HK-2 (cell line): Measurements from ENCODE around the gene RBP5.
A peak's percentile ranks its signal among the peaks of the same experiment; 100 is the strongest.

ENCODE experiments used
- DNase-seq: peaks from one replicate; pipeline ENCODE4 v3.0.0-alpha.2; 2018; ENCODE audit not compliant: unreplicated experiment

The RBP5 gene, protein sequence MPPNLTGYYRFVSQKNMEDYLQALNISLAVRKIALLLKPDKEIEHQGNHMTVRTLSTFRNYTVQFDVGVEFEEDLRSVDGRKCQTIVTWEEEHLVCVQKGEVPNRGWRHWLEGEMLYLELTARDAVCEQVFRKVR

DNA sequence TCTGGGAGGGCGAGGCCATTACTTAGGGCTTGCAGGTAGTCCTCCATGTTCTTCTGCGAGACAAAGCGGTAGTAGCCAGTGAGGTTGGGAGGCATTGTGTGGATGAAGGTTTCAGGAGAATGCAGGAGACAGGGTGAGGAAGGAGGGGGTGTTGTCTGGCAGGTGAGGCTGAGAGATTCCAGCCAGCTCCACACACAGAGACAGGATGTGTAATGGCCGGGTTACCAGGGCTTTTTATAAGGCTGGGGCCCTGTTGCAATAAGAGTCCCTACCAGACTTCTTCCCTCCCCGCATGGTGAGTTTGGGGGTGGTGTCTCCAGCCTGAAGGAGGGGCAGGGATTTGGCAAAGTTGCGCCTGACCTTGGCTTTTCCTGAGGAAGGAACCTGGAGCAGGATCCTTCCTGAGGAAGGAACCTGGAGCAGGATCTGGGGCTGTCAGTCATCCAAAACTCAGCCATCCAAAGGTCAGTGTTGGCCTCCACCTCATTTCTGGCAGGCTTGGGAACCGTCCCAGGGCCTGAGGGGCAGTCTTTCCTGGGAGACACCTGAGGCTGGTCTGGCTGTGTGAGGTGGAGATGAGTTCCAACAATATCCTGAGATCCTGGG lies at the start of gene RBP5:
Gene RBP5 (minus strand): TSS at position 209 of the 606 bp plus-strand sequence. CDS start 114 bp downstream, at position 95.
- DNase-seq, result no peak

DNA sequence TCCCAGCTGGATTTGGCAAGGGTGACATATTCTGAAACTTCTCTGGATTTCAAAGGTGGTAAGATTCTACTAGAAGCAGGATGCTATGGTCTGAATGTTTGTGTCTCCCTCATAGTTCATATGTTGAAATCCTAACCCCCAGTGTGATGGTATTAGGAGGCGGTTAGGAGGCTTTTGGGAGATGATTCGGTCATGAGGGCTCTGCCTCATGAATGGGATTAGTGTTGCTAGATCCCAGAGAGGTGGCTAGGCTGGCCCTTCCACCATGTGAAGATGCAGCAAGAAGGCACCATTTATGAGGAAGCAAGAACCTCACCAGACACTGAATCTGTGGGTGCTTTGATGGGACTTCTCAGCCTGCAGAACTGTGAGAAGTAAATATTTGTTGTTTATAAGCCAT lies 49.8 kb upstream of the RBP5 start:
- DNase-seq, result no peak

DNA sequence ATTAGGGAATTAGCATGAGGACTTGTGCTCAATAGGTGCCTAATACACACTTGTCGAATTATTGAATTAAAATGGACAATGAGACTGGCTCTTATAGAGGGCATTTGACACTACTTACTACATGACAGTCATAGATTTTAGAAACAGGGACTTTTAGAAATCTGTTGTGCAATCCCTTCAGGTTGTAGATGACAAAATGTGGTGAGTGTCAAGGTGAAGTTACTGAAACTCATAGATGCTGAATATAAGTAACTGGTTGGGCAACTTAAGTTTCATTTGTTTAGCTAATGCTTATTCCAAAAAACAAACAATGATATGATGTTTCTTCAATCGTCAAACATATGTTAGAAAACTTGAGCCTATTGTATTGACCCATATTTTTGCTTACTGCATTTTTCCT lies 47.9 kb upstream of the RBP5 start:
- DNase-seq, result no peak

DNA sequence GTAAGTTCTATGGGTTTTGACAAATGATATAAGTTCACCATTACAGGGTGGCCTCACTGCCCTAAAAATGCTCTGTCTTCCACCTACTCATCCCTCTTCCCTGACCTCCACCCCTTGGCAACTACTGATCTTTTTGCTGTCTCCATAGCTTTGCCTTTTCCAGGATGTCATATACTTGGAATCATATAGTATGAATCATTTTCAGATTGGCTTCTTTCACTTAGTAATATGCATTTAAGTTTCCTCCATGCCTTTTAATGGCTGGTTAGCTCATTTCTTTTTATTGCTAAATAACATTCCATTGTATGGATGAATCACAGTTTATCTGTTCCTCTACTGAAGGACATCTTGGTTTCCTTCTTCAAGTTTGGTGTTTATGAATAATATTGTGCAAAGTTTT lies 46.8 kb upstream of the RBP5 start:
- DNase-seq, result no peak

DNA sequence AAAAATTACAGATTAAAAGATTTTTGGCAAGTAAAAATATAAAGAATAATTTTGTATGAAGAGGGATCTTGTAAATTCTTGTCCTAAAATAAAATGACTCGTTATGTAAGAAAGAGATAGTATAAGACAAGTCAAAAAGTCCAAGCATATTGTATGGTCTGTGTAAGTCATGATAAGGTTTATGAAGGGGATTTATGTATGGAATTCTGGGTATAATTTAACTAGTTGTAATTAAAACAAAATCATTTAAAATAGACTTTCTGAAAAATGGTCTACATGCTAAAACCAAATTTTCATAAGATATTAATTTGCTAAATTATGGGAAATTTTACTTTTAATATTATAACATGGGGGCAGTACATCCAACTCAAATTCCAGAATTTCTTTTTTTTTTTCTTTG lies 43.2 kb upstream of the RBP5 start:
- DNase-seq, result no peak

DNA sequence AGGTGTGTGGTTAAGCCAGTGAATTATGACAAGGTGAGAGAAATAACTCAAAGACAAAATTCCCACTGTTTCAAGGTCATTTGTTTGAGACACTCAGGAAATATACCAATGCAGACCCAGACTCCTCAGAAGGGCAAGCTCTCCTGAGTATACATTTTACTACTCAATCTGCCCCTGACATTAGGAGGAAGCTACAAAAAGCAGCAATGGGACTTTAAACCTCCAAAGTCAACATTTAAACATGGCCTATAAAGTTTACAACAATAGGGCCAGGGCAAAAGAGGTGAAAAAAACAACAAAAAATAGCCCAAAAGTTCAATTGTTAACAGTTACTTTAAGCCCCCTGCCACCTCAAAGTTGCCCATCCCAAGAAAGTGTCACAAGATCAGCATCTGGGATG lies 41.3 kb upstream of the RBP5 start:
- DNase-seq, result no peak

DNA sequence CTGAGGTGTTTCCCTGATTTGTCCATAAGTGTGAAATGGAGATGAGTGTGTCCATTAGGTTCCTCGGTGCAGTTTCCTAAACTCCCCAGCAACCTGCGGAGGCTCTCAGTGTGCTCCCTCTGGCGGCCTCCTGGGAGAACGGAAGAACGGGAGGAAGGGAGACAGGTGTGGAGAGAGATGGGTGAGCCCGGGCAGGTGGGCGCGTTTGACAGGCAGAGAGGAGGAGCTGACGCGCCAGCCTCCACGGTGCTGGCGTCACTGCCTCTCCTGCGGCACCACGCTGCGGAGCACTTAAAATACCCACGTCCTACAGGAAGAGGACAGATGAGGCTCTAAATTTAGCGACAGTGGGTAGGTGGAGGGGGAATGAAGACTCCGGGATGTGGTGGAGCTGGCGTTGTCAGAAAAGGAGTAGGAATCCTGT lies 34.0 kb upstream of the RBP5 start:
- peak; percentile 20 for DNase-seq

DNA sequence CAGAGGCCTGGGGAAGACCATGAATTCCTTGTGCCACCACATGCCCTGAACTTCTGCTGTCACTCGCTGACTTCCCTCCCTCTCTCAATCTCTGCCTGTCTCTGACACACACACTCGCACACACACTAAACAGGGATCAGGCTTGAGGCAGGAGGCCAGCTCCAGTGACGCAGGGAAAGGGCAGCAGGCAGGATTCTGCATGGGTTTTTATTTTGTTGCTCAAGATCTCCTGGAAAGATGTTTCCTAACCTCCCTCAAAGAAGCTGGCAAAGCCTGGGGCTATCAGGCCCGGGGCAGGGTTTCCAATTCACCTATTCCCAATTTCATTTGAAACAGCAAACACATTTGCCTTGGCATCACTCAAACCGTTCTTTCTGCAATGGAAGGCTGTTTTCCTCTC lies 33.1 kb upstream of the RBP5 start:
- no peak for DNase-seq

DNA sequence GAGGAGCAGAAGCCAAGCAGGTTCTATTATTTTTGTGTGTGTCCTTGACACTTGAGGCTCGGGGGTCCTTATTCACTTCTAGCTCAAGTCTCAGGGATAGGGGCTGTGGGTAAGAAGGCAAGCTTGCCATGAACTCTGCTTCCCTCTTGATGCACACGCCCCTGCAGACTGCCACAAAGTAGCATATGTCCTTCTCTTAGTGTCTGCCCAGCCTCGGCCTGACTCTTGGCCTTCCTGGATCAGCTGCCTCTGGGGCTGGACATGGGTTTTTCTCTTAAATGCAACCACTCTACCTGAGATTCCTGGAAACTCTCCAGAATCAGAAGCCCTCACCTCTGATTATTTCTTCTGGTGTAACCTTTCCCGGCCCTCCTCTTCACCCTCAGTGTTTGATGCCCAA lies 32.6 kb upstream of the RBP5 start:
- DNase-seq, result no peak

DNA sequence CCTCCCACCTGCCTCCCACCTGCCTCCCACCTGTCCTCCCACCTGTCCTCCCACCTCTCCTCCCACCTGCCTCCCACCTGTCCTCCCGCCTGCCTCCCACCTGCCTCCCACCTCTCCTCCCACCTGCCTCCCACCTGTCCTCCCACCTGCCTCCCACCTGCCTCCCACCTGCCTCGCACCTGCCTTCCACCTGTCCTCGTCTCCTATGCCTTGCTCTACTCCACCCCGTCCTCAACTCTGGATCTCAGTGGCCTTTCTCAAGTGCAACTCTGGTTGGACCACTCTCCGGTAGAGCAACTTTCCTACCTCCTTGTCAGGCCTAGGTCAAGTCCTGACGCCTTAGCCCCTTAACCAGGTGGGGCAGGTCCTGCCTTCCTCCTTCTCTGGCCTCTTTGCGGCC lies 31.5 kb upstream of the RBP5 start:
- no peak for DNase-seq

DNA sequence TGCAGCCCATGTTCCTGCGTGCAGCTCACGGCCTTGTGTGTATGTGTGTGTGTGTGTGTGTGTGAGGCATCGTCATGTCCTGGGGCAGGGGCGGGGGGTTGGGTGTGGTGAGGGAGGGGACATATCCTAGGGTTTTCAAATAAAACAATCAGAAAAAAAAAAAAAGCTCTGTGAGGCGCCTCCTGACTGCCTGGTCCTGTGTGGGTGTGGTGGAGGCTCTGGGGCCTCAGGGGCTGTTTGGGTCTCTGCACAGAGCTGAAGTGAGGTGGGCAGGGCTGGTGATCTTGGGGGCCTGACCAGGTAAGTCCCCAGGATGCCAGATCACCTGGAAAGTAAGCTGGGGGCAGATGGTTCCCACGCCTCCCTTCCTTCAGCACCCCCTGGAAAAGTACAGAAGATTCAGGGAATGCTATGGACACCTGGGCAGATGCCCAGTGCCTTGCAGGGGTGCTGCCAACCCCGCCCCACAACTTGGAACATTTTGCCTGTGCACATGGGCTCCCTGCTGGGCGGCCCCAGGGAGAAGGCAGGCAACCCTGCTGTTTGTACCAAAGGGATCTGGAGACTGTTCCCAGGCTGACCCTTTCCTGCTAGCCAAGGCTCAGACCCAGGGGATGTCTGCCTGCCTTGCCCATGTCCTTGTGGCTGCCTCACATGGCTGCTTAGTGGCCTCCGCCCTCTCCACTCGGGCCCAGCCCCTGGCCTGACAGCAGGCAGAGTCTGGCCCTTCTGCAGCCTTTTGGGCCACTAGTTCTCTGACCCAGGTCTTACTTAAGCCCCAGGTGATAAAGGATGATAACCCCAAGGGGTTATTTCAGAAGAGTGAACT lies 30.3 kb upstream of the RBP5 start:
- DNase-seq, result no peak

DNA sequence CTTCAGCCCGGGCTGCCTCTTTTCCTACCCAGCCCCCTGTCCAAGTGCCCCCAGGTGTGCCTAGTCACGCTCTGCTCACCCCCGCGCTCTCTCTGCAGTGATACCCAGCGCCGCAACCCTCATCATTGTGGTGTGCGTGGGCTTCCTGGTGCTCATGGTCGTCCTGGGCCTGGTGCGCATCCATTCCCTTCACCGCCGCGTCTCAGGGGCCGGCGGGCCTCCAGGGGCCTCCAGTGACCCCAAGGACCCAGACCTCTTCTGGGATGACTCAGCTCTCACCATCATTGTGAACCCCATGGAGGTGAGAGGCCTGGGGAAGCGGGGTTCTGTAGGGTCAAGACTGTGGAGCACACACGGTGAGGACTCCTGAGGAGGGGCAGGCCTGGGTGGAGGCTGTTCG lies 28.7 kb upstream of the RBP5 start:
- no peak for DNase-seq

DNA sequence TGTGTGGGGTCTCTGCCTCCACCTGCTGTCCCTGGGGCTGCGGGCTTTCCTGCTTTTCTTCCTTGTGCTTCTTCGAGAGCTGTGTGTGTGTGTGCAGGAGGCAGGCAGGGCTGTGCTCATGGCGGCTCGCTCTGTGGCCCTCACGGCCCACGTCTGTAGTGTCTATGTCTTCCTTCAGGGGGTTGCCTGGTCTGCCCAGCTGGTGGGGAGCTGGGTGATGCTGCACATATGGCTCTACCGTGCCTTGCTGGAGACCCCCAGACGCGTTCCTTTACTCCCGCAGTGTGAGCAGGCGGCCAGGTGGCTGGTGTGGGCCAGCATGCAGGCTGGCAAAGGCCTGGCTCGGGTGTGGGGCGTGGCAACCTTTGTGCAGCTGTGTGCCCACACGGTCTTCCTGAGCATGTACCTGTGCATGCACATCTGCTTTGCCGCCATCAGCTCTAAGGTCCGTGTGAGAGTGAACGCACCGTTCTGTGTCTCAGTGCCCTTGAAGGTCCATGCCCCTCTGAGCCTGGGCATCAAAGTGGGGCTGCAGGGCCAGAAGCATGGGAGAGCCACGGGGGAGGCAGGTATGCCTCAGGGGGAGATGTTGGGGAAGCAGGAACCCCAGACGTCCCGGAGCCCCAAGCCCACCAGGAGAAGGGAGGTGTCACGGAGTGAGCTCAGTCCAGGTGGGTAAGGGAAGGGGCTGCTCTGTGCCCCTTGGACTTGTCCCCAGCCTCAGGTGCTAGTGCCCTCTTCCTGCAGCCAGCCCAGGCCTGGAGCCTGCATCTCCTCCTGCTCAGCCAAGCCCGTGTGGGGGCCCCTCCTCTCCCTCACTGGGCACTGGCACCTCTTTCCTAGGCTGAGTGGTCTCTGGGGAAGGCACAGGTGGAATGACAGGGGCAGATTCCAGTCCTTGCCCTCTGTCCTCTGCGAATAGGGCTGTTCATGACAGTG lies 27.8 kb upstream of the RBP5 start:
- DNase-seq, result no peak

DNA sequence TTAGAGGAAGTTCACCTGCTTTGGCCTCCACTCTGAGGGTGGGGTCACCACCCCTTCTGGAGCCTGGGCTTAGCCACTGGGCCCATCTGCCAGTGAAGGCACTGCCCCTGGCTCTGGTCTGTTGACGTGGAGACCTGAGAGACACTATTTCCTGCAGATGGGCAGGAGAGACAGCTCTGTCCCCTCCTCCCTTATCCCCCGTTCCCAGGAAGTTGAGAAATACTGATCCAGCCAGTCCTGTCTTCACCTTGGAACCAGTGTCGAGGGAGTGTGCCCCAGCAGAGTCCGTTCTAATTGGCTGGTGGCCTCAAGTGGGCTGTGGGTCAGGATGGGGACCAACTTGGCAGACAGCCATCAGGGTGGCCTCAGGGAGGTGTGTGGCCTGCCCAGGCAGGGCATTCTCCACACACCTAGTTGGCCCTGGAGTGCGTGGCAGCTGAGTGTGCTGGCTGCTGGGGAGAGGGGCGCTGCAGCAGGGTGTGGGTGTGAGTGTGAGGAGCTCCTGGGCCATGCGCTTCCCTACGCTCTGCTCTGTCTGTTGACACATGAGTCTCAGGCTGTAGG lies 26.9 kb upstream of the RBP5 start:
- peak; percentile 32 for DNase-seq

DNA sequence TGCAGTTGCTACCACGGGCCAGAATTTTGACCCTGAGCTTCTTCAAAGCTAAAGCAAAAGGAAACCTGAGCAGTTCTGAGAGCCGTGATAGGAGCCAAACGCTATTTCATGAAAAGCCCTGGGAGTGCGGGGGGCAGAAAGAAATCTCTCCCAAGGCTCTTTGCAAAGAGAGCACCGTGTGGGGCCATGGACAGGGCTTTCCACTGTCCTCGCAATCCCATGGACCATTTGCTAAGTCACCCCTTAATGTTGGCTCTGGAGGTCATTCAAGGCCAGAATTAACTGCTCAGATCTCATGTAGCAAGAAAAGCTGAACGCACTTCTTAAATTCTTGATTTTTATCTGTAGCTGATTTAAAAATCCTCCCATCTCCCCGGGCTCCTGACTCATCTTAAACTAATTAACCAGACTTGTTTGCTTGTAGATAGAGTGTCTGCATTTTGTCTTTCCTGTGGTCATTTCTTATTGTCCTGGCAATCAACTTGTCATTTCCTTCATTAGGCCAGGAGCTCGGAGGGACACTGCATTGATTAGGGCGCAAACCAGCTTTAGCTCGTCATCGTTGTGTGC lies 26.3 kb upstream of the RBP5 start:
- no peak for DNase-seq

DNA sequence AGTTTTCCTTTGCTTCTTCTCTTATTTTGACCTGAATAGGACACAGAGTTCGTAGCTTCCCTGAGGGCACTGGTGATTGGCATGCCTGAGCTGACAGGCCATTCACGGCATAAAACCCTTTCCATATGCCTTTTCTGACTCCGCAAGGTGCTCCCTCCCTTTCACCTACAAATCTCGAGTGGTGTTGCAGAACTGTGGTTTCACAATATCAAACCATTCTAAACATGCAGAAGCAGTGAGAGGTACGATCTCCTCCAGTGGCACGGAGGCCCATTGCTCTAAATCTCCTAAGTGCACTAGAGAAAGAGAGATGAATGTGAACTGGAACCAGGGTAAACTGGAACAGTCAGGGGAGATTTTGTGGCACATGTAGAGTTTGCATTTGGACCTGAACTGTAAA lies 25.4 kb upstream of the RBP5 start:
- no peak for DNase-seq

DNA sequence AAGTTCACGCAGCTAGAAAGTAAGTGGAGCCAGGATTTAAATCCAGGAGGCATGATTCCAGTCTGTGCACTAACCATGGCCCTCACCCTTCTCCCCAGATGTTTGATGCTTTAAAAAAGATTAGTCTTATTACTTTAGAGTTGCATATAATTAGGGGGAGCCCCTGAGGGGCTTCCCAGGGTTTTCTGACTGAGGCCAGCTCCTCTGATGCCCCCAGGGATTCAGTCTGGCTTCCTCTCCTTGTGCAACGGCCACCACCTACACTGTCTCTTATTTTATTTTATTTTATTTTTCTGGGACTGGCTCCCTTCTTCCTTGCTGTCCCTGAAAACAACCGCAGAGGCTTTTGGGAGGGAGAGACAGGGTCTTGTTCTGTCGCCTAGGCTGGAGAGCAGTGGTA lies 24.1 kb upstream of the RBP5 start:
- DNase-seq, result no peak

DNA sequence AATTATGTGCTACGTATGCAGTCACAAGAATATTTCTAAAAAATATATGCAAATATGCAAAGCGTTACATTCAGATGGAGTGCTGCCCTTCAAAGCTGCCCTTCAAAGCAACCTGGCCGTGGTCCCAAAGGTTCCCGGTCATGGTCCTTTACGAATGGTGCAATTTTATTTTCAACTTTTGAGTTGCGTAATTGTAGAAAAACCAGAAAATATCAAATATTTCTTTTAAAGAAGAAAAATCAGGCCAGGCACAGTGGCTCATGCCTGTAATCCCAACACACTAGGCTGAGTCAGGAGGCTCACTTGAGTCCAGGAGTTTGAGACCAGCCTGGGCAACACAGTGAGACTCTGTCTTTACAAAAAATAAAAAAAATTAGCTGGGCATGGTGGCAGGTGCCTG lies 22.8 kb upstream of the RBP5 start:
- no peak for DNase-seq

DNA sequence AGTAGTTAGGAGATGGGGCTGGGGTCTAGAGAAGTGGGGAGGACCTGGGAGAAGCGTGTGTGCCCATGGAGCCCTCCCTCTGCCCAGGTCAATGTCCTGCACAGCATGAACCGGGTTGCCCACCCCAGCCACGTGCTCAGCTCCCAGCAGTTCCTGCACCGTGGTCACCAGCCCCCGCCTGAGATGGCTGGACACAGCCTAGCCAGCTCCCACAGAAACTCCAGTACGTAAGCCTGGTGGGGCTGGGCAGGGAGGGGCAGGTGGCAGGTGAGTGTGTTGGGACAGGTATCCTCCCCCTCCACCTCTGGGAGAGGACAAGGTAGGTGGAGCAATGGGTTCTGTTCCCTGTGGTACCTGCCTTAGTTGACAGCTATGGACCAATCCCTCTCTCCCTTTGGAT lies 22.2 kb upstream of the RBP5 start:
- no peak for DNase-seq

DNA sequence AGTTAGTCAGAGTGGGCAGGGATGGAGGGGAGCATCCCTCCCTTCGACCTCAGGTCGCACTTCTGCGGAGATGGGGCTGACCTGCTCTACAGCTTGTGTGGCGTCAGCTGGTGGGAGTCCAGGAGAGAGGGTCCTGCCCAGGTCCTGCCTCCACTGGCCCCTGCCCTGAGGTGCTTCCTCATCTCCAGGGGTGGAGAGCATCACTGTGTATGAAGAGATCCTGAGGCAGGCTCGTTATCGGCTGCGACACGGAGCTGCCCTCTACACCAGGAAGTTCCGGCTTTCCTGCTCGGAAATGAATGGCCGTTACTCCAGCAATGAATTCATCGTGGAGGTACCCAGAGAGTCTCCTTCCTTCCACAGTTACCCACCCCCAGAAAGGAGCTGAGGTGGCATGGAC lies 21.7 kb upstream of the RBP5 start:
- no peak for DNase-seq

DNA sequence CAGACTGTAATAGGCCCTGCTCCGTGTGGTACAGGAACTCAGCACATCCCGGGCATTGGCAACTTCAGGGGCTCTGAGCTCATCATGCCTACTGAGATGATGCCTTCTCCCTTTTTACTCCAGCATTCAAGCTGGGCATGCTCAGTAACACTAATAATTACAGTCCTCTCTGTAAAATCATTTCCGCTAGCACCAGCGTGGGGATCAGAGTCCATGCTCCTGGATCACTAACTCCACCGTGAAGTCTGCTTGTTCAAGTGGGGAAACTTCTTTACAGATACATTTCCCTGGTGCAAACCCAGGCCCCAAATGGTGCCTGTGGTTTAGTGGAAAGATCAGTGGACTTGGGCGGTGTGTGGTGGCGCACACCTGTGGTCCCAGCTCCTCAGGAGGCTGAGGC lies 18.2 kb upstream of the RBP5 start:
- DNase-seq, result no peak

DNA sequence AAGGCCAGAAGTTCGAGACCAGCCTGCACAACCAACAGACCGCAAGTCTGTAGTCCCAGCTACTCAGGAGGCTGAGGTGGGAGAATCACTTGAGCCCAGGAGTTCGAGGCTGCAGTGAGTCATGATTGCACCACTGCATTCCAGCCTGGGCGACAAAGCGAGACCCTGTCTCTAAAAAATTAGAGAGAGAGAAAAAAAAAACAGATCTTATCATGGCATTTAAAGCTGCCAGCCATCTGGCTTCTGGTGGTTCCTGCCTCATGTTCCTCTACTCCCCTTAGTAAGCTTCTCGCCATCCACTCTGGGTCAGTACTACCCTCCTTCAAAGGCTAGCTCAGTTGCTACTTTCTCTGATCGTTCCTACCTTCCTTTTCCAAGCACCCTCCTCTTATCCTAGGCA lies 17.5 kb upstream of the RBP5 start:
- DNase-seq, result no peak
